Measurements from ENCODE around the gene MED20. TPM values are rescaled to one million over a fixed set of nuclear protein-coding genes. Genes with fewer than 3 reads are reported as not detected.

The MED20 gene
- total RNA-seq, 1 donor from 2014 or later: 18.3 TPM

DNA sequence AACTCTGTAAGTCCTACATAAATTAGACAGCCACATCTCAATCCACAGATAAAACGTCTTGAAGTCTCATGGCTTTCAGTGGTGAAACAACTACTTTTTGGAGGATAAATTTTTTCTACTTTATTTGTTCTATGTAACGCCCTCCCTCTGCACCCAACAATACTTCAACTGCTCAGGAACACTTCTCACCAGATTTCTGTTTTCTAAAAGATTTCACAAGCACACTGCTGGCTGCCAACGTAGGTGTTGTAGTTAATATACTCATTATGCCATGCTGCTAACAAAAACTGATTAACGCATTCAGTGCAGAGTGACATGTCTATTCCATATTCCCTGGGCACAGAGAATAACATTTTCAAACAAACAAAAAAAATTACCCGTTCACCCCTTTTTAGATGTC, 36.0 kb downstream of the MED20 start:
- H3K9me3 ChIP-seq: no peaks in the 10 kb centered on the region
- ATAC-seq (peak; percentile 78), DNase-seq (no peak)
- H3K27ac ChIP-seq: no peak overlapping the region
- no peak overlapping the region for H3K4me3 ChIP-seq
- no peaks in the 10 kb centered on the region for H3K36me3 ChIP-seq
- H3K4me1 ChIP-seq: no peaks in the 10 kb centered on the region
- TF ChIP-seq, protein P1, sequence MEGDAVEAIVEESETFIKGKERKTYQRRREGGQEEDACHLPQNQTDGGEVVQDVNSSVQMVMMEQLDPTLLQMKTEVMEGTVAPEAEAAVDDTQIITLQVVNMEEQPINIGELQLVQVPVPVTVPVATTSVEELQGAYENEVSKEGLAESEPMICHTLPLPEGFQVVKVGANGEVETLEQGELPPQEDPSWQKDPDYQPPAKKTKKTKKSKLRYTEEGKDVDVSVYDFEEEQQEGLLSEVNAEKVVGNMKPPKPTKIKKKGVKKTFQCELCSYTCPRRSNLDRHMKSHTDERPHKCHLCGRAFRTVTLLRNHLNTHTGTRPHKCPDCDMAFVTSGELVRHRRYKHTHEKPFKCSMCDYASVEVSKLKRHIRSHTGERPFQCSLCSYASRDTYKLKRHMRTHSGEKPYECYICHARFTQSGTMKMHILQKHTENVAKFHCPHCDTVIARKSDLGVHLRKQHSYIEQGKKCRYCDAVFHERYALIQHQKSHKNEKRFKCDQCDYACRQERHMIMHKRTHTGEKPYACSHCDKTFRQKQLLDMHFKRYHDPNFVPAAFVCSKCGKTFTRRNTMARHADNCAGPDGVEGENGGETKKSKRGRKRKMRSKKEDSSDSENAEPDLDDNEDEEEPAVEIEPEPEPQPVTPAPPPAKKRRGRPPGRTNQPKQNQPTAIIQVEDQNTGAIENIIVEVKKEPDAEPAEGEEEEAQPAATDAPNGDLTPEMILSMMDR (IDR thresholded peaks at IDR 0.05): no peak
- intact Hi-C loops (cut with DNase I): no loop called here
- H3K27me3 ChIP-seq: no peaks in the 10 kb centered on the region

- Histone ChIP-seq H3K27ac (no peak overlapping the region), H3K27me3 (no peaks in the 10 kb centered on the region), H3K9me3 (no peaks in the 10 kb centered on the region), H3K4me3 (no peak overlapping the region), H3K36me3 (no peaks in the 10 kb centered on the region), H3K4me1 (no peaks in the 10 kb centered on the region)
- intact Hi-C loops (cut with DNase I): no loop called here
- DNase-seq (no peak), ATAC-seq (no peak)
- TF ChIP-seq, protein P1 (IDR thresholded peaks at IDR 0.05): no peak
These were observed 39.4 kb downstream of the MED20 start for GRCh38 chr6:41881506-41881905.

- TF ChIP-seq, protein P1 (IDR thresholded peaks at IDR 0.05): no peak
- intact Hi-C loops (cut with DNase I): no loop called here
- Histone ChIP-seq H3K27ac (no peak overlapping the region), H3K4me1 (no peaks in the 10 kb centered on the region), H3K9me3 (no peaks in the 10 kb centered on the region), H3K27me3 (no peaks in the 10 kb centered on the region), H3K4me3 (no peak overlapping the region), H3K36me3 (no peaks in the 10 kb centered on the region)
- DNase-seq (no peak), ATAC-seq (no peak)
These were observed 42.0 kb downstream of the MED20 start for GRCh38 chr6:41878961-41879405.

GRCh38 chr6:41878246-41878645, 42.7 kb downstream of the MED20 start:
- Histone ChIP-seq H3K36me3 (no peaks in the 10 kb centered on the region), H3K4me1 (no peaks in the 10 kb centered on the region), H3K9me3 (no peaks in the 10 kb centered on the region), H3K27me3 (no peaks in the 10 kb centered on the region), H3K27ac (no peak overlapping the region), H3K4me3 (no peak overlapping the region)
- intact Hi-C loops (cut with DNase I): no loop called here
- DNase-seq (no peak), ATAC-seq (no peak)
- TF ChIP-seq, protein P1 (IDR thresholded peaks at IDR 0.05): no peak

- TF ChIP-seq, protein P1 (IDR thresholded peaks at IDR 0.05): no peak
- Histone ChIP-seq H3K4me1 (no peaks in the 10 kb centered on the region), H3K9me3 (no peaks in the 10 kb centered on the region), H3K36me3 (no peaks in the 10 kb centered on the region), H3K27me3 (no peaks in the 10 kb centered on the region), H3K27ac (no peak overlapping the region), H3K4me3 (no peak overlapping the region)
- DNase-seq (no peak), ATAC-seq (no peak)
- intact Hi-C loops (cut with DNase I): no loop called here
These were observed 43.8 kb downstream of the MED20 start for GRCh38 chr6:41877051-41877680.

GRCh38 chr6:41874741-41875140, 46.2 kb downstream of the MED20 start:
- TF ChIP-seq, protein P1 (IDR thresholded peaks at IDR 0.05): no peak
- Histone ChIP-seq H3K36me3 (no peaks in the 10 kb centered on the region), H3K27me3 (no peaks in the 10 kb centered on the region), H3K4me1 (no peaks in the 10 kb centered on the region), H3K4me3 (no peak overlapping the region), H3K9me3 (no peaks in the 10 kb centered on the region), H3K27ac (no peak overlapping the region)
- no peak for ATAC-seq
- intact Hi-C loops (cut with DNase I): no loop called here
- no peak for DNase-seq
